ENCODE results near the gene RBM8A.
A peak's percentile ranks its signal among the peaks of the same experiment; 100 is the strongest.

The RBM8A gene

DNA sequence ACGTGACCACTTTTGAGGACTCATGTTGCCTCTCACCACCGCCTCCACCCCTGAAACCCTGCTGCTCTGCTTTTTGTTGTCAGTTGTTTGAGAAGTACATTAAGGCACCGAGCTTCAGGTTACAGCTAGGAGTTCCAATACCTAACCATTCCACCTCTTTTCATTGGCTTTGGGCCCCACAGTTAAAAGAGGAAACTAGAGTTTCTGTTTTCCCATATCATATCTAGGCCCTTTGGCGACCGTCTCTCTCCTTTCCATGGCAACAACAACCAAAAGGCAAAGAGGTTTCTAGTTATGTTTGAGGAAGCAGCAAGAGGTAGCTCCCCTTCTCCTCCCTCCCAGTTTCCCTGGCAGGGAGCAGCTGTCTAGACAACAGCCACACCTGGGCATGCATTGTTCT is 47.5 kb downstream of the RBM8A start:
- DNase-seq (ENCODE audit: low read depth) = no peak

DNA sequence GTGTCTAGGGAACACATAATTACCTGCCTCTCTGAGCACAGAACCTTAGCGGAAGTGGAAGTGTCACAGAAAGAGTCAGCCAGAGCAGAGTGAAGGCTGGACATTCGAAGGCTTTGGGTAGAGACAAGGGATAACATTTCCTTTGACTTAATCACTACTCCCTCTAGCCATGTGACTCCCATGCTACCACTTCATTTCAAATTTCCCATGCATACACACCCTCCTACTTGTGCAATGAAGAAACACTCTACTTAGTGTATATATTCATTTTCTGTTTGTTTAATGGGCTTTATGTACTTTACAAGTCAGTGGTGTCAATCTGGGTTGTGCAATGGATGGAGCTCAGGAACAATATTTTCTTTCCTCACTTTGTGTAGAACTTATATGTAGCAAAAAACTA is 48.6 kb downstream of the RBM8A start:
- no peak for DNase-seq (ENCODE audit: low read depth)

DNA sequence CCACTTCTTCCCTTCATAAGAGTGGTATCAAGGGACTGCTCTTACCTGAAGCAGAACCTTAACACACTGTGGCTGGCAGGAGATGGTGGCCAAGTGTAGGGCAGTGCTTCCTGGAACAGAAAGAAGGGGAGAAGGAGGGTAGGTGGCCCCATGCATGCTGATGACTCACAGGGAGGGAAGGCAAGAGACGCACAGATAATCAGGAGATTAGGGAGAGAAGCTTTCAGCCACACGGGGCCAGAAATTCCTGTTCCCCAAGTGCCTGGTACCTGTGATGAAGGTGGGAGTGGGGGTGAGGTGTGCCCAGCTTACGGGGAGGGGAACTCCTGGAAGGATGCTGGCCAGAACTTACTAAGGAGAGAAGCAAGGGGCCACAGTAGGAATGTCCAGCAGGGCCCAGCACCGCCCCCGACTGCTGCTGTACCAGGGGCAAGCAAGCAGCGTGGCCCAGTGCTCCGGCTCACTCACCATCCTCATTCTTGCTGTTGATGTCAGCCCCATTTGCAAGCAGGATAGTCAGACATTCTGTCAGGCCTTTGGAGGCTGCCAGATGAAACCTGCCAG is 49.3 kb downstream of the RBM8A start:
- no peak for DNase-seq (ENCODE audit: low read depth)

DNA sequence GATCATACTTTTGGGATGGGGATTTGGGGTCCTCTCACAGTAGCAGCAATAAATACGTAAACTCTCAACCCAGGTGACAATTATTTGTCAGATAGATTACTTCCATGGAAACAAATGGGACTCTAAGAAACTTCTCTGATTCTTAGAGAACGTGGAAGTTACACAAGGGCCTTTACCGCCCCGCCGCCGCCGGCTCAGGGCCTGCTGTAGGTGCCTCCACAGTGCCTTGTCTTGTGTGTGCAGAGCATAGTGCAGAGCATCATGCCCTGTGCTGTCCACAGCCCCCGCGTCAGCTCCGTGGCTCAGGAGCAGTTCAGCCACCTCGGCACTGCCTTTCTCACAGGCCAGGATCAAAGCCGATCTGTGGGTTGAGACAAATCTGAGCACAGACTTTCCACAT is 52.6 kb downstream of the RBM8A start:
- no peak for DNase-seq (ENCODE audit: low read depth)

DNA sequence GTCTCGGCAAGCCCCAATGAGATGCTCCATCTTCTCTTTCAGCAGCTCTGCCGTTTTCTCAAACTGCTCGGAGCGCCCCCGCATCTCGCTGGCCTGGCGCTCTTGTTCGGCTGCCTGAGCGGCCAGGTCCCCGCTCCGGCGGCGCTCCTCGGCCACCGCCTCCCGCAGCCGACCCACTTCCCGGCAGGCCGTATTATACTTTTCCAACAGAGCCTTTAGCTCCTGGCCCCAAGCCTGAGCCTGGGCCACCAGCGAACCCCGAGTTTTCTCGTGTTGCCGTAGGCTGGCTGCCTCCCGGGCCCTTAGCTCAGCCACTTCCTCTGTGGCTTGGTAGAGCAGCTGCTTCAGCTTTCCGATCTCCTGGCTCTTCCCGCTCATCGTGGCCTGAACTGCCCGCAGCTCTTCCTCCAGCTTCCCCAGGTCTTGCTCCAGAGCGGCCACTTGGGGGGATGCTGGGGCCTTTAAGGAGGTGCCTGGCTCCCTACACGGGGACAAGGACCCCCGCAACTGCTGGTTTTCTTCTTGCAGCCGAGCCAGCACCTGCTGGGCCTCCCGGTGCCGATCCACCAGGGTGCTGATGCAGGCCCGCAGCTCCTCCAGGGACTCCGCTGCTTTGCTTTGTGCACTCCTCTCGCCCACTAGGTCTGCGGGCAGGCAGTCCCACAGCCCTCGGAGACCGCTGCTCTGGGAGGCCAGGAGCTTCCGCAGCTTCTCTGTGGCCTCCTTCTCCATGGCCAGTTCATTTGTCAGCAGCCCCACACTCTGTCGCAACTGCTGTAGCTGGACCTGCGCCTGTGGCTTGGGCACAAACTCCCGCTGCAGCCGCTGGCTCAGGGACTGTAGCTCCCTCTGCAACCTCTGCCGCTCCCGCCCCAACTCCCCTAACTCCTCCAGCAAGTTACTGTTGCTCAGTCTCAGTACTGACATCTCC is 55.0 kb downstream of the RBM8A start:
- DNase-seq (ENCODE audit: low read depth) = peak; percentile 18

Data from stimulated activated CD8-positive, alpha-beta memory T cell treated with anti-CD3 and anti-CD28 coated beads, Interleukin-12 subunit alpha, Interleukin-12 subunit beta, amount 100 ng/mL, for 4 hours (primary cell).